Common myeloid progenitor, CD34-positive (primary cell): ENCODE results near the gene SMAD7.

Experiments used
- CTCF ChIA-PET: fragments of 350-600 bp; sonication (Branson Sonifier 250); formaldehyde crosslinking; loops from one replicate; lab custom pipeline; 2021; ENCODE audit warnings: antibody characterized with exemption; lab: Charles Lee
- POLR2A ChIA-PET: fragments of 350-600 bp; sonication (Branson Sonifier 250); formaldehyde crosslinking; loops from one replicate; lab custom pipeline; 2021; ENCODE audit warnings: antibody characterized with exemption; lab: Charles Lee
- DNase-seq, 3 donors: peaks; one replicate each; pipeline versions ENCODE4 v3.0.0 to v3.0.0-alpha.2; 2013
- H3K27ac ChIP-seq, 2 experiments: 1 replicate in 1 of 2; 2 replicates in 1 of 2; pipeline ENCODE4 v1.7.0; 2013; ENCODE audit warnings: inconsistent platforms in 2 of 2, low read length in 2 of 2, mild to moderate bottlenecking in 2 of 2, low read depth in 1 of 2, moderate library complexity in 1 of 2; ENCODE audit not compliant: severe bottlenecking in 2 of 2, insufficient read depth in 1 of 2, poor library complexity in 1 of 2
- H3K27me3 ChIP-seq, 5 experiments: replicated peaks in 2 of 5; 1 replicate in 3 of 5; 2 replicates in 2 of 5; pipeline versions ENCODE4 v1.6.1 to v1.7.0; 2013; ENCODE audit warnings: low read length in 4 of 5, mild to moderate bottlenecking in 2 of 5, moderate library complexity in 2 of 5, inconsistent platforms in 1 of 5; ENCODE audit not compliant: insufficient read depth in 5 of 5, control insufficient read depth in 4 of 5
- H3K36me3 ChIP-seq, 4 experiments: 1 replicate in 2 of 4; 2 replicates in 2 of 4; pipeline versions ENCODE4 v1.6.1 to v1.7.0; 2013; ENCODE audit warnings: low read length in 3 of 4, control low read depth in 1 of 4, mild to moderate bottlenecking in 1 of 4; ENCODE audit not compliant: control insufficient read depth in 4 of 4, insufficient read depth in 4 of 4
- H3K4me1 ChIP-seq, 4 experiments: 1 replicate in 3 of 4; 2 replicates in 1 of 4; pipeline versions ENCODE4 v1.6.1 to v1.7.1; 2013; ENCODE audit warnings: low read length in 3 of 4, mild to moderate bottlenecking in 3 of 4, control low read depth in 1 of 4, inconsistent platforms in 1 of 4, moderate library complexity in 1 of 4; ENCODE audit not compliant: control insufficient read depth in 4 of 4, insufficient read depth in 4 of 4; ENCODE audit errors: control extremely low read depth in 1 of 4
- H3K4me3 ChIP-seq, 7 experiments: 1 replicate in 4 of 7; 2 replicates in 3 of 7; pipeline versions ENCODE4 v1.5.1 to v1.7.0; 2013; ENCODE audit warnings: mild to moderate bottlenecking in 7 of 7, low read length in 6 of 7, moderate library complexity in 6 of 7, inconsistent platforms in 2 of 7, low read depth in 2 of 7, control low read depth in 1 of 7; ENCODE audit not compliant: insufficient read depth in 4 of 7, control insufficient read depth in 1 of 7; ENCODE audit errors: extremely low read depth in 1 of 7
- H3K9me3 ChIP-seq, 5 experiments: 1 replicate in 4 of 5; 2 replicates in 1 of 5; pipeline versions ENCODE4 v1.6.1 to v1.7.1; 2013; ENCODE audit warnings: low read length in 4 of 5, mild to moderate bottlenecking in 2 of 5, inconsistent platforms in 1 of 5, low read depth in 1 of 5, moderate library complexity in 1 of 5; ENCODE audit not compliant: control insufficient read depth in 4 of 5, insufficient read depth in 2 of 5; ENCODE audit errors: control extremely low read depth in 1 of 5
- WGBS: methylation state at CpG from one replicate; pipeline ENCODE4 v1.1.5; 2013; ENCODE audit not compliant: insufficient coverage; 5-methylcytosine and 5-hydroxymethylcytosine counted together

Gene SMAD7

DNA sequence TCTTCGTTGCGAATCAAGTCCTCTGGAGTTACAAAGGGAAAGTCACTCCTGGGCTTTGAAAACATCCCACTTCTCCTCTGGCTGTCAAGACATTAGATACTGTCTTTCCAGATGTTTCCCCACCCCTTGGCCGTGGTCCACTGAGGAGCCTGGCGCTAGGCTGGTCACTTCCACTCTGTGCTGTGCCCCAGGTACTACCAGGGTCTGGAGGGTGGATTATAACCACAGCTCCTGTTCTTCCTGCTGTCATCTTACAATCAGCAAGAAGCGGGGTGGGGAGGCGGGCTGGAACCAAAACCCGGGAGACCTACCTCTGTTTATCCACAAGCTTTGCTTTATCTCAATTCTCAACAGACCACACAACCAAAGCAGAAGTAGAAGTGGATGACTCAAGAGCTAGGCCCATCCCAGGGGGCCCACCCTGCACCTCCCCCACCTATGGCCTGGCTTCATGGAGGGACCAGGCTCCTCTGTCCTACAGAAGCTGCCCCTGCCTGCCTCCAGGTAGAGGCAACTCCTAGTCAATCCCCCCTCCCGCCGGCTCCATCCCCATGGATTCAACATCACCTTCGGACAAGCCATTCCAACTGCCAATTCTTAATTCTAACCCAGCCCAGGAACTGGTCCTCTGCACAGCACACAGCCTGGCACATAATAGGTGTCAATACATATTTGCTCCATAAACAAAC, 17.8 kb downstream of the SMAD7 start:
- Histone ChIP-seq H3K9me3 (no peaks in the 10 kb centered on the region), H3K4me3 (peak overlapping the region in 1 of 7 experiments; percentile 37), H3K36me3 (no peaks in the 10 kb centered on the region), H3K4me1 (peaks cover 20 to 74% (median 59%) of the 10 kb centered on the region in 4 experiments), H3K27me3 (no peaks in the 10 kb centered on the region), H3K27ac (peak overlapping the region in 1 of 2 experiments; percentile 7)
- POLR2A ChIA-PET, result interaction anchor here (0.6 to 2.9 kb wide), 4 partner anchors 9 to 483 kb away, joined by 4 to 12 read pairs (median 5); no protein-coding TSS in a partner anchor
- CTCF ChIA-PET, result interaction anchor here (0.8 to 3.1 kb wide), 6 partner anchors 9 to 155 kb away, joined by 3 to 17 read pairs (median 8); no protein-coding TSS in a partner anchor
- 81% methylated on average over 6 of the region's 10 CpGs for WGBS
- DNase-seq, result peak; percentile 61 to 93 (median 91)

DNA sequence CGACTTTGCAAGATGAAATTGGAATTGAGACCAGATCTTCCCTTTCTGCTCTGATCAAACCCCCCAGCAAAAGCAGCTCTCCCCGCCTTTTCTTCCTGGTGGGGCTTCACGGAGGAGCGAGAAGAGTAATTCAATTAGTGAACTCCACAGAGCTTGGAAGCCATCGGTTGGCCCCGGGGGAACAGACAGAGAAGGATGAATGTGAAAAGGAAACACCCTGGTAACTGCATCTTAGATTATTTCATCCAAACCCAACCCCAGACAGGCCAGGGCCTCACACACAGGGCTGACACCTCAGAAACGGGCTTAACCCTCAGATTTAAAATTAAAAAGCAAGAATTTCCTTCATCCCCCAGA, 18.3 kb downstream of the SMAD7 start:
- H3K27ac ChIP-seq, result peak overlapping the region in 1 of 2 experiments; percentile 7
- no peaks in the 10 kb centered on the region for H3K9me3 ChIP-seq
- H3K4me3 ChIP-seq, result no peak overlapping the region
- no peak for DNase-seq
- WGBS, result 50% methylated on average over 2 of the region's 7 CpGs
- H3K36me3 ChIP-seq, result no peaks in the 10 kb centered on the region
- POLR2A ChIA-PET, result interaction anchor here (0.6 to 2.9 kb wide), 5 partner anchors 8 to 483 kb away, joined by 4 to 12 read pairs (median 5); no protein-coding TSS in a partner anchor
- H3K4me1 ChIP-seq, result peaks cover 20 to 79% (median 64%) of the 10 kb centered on the region in 4 experiments
- CTCF ChIA-PET, result interaction anchor here (1.1 to 3.1 kb wide), 5 partner anchors 8 to 155 kb away, joined by 6 to 17 read pairs (median 8); no protein-coding TSS in a partner anchor
- peaks cover 0 to under 1% (median 0%) of the 10 kb centered on the region in 5 experiments for H3K27me3 ChIP-seq

- no peaks in the 10 kb centered on the region for H3K9me3 ChIP-seq
- no peaks in the 10 kb centered on the region for H3K36me3 ChIP-seq
- H3K27me3 ChIP-seq, result peaks cover 0 to 1% (median 0%) of the 10 kb centered on the region in 5 experiments
- no peak overlapping the region for H3K4me3 ChIP-seq
- WGBS, result 94% methylated on average over 7 of the region's 11 CpGs
- ChIA-PET POLR2A (interaction anchor here (1.2 to 1.6 kb wide), 3 partner anchors 9 to 21 kb away, joined by 4 to 5 read pairs (median 4); no protein-coding TSS in a partner anchor), CTCF (interaction anchor here (1.1 to 3.1 kb wide), 6 partner anchors 8 to 154 kb away, joined by 3 to 17 read pairs (median 8); no protein-coding TSS in a partner anchor)
- H3K27ac ChIP-seq, result no peak overlapping the region
- H3K4me1 ChIP-seq, result peaks cover 24 to 81% (median 70%) of the 10 kb centered on the region in 4 experiments
- DNase-seq, result peak in 2 of 3 donors; percentile 16 to 37
Observed at GRCh38 chr18:48931680-48932461, 18.9 kb downstream of the SMAD7 start.

DNA sequence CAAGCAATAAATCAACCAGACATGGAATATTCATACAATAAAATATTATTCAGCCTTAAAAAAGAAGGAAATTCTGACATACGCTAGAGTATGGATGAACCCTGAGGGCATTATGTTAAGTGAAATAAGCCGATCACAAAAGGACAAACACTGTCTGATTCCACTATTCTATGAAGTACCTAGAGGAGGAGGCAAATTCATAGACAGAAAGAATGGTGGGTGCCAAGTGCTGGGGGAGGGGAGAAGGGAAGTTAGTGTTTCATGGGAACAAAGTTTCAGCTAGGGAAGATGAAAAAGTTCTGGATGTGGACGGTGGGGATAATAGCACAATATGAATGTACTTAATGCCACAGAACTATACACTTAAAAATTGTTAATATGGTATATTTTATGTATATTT, 19.8 kb downstream of the SMAD7 start:
- H3K4me1 ChIP-seq, result peaks cover 27 to 91% (median 75%) of the 10 kb centered on the region in 4 experiments
- no peaks in the 10 kb centered on the region for H3K36me3 ChIP-seq
- no peak overlapping the region for H3K27ac ChIP-seq
- no peaks in the 10 kb centered on the region for H3K9me3 ChIP-seq
- ChIA-PET POLR2A (interaction anchor here (1.4 to 1.6 kb wide), 2 partner anchors 10 to 22 kb away, joined by 4 to 5 read pairs; no protein-coding TSS in a partner anchor), CTCF (interaction anchor here (0.6 to 1.3 kb wide), 3 partner anchors 11 to 326 kb away, joined by 3 read pairs; no protein-coding TSS in a partner anchor)
- DNase-seq, result no peak
- H3K4me3 ChIP-seq, result no peak overlapping the region
- WGBS, result 100% methylated on average over 1 of the region's 3 CpGs
- H3K27me3 ChIP-seq, result peaks cover 0 to 6% (median 0%) of the 10 kb centered on the region in 5 experiments

DNA sequence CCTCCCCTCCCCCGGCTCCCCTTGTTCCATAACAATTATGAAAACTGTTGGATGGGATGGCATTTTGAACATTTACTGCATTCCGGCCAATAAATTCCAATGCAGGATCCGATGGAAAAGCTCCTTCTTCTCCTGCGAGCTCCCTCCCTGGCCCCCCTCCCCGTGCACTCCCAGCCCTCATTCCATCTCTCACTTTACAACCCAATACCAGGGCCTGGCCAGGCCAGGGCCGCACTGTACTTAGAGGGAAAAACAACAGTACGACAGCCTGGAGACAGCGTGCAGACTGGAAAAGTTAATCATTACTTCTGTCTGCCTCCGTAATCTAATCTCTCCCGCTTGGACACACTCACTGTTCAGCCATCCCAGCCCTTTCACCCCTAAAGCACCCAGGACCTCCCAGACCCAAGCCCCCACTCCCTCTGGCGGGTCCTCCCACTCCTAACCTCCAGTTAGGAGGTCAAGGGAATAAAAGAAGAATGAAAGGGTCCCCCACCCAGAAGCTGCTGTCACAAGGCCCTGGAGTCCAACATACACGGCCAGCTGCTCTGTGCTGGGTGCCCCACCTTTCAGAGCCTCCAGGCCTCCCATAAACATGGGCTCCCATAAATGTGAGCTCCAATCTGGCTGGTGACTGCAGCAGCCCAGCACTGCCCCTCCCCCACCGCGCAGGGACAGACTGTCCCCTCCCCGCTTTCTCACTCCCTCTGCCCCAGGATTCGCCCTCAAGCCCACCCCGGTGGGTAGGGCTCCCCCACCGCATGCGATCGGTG, 20.6 kb downstream of the SMAD7 start:
- 93% methylated on average over 15 of the region's 20 CpGs for WGBS
- CTCF ChIA-PET, result interaction anchor here (1.4 to 2.4 kb wide), 3 partner anchors 8 to 112 kb away, joined by 4 to 11 read pairs (median 5); no protein-coding TSS in a partner anchor
- Histone ChIP-seq H3K27ac (no peak overlapping the region), H3K9me3 (no peaks in the 10 kb centered on the region), H3K4me1 (peaks cover 27 to 87% (median 72%) of the 10 kb centered on the region in 4 experiments), H3K4me3 (no peak overlapping the region), H3K36me3 (no peaks in the 10 kb centered on the region), H3K27me3 (peaks cover 0 to 6% (median 0%) of the 10 kb centered on the region in 5 experiments)
- POLR2A ChIA-PET, result interaction anchor here (1.2 to 1.6 kb wide), 2 partner anchors 19 to 23 kb away, joined by 3 to 4 read pairs; no protein-coding TSS in a partner anchor
- no peak for DNase-seq

DNA sequence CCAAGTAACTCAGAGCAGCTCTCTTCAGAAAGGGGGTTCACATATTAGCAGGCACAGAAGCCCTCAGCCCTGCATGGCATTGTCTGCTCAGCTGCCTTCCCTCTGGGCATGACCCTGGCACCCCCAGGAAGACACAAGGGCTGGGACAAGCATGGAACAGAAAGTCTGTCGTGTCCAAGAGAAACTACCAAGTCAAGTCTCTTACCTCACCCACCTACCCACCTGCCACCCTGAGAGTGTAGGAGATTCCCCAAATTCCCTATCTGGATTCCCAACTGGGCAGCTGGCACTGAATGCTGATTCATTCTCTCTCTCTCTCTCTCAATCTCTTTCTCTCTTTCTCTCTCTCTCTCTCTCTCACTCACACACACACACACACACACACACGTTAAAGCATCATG, 21.6 kb downstream of the SMAD7 start:
- Histone ChIP-seq H3K36me3 (no peaks in the 10 kb centered on the region), H3K4me1 (peaks cover 21 to 87% (median 70%) of the 10 kb centered on the region in 4 experiments), H3K9me3 (no peaks in the 10 kb centered on the region), H3K27ac (no peak overlapping the region), H3K27me3 (peaks cover 0 to 6% (median 0%) of the 10 kb centered on the region in 5 experiments), H3K4me3 (peak overlapping the region in 1 of 7 experiments; percentile 12)
- WGBS, result no CpG with 5 or more reads among the region's 2 CpGs
- ChIA-PET POLR2A (interaction anchor here (0.6 to 1.6 kb wide), 8 partner anchors 10 to 48 kb away, joined by 3 to 10 read pairs (median 3); partner anchors contain the start of gene SMAD7), CTCF (interaction anchor here (0.6 to 2.4 kb wide), 11 partner anchors 9 to 233 kb away, joined by 3 to 11 read pairs (median 3); no protein-coding TSS in a partner anchor)
- no peak for DNase-seq
